Measurements from ENCODE around the gene BPIFB2.

Gene BPIFB2

GRCh38 chr20:32984196-32984595 lies 23.3 kb upstream of the BPIFB2 start:
- no peak for TF ChIP-seq ZFX (IDR thresholded peaks at IDR 0.05)
- TF ChIP-seq, protein P1, sequence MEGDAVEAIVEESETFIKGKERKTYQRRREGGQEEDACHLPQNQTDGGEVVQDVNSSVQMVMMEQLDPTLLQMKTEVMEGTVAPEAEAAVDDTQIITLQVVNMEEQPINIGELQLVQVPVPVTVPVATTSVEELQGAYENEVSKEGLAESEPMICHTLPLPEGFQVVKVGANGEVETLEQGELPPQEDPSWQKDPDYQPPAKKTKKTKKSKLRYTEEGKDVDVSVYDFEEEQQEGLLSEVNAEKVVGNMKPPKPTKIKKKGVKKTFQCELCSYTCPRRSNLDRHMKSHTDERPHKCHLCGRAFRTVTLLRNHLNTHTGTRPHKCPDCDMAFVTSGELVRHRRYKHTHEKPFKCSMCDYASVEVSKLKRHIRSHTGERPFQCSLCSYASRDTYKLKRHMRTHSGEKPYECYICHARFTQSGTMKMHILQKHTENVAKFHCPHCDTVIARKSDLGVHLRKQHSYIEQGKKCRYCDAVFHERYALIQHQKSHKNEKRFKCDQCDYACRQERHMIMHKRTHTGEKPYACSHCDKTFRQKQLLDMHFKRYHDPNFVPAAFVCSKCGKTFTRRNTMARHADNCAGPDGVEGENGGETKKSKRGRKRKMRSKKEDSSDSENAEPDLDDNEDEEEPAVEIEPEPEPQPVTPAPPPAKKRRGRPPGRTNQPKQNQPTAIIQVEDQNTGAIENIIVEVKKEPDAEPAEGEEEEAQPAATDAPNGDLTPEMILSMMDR (conservative IDR thresholded peaks at IDR 0.05) = no peak
- no peak overlapping the region for H3K27ac ChIP-seq

DNA sequence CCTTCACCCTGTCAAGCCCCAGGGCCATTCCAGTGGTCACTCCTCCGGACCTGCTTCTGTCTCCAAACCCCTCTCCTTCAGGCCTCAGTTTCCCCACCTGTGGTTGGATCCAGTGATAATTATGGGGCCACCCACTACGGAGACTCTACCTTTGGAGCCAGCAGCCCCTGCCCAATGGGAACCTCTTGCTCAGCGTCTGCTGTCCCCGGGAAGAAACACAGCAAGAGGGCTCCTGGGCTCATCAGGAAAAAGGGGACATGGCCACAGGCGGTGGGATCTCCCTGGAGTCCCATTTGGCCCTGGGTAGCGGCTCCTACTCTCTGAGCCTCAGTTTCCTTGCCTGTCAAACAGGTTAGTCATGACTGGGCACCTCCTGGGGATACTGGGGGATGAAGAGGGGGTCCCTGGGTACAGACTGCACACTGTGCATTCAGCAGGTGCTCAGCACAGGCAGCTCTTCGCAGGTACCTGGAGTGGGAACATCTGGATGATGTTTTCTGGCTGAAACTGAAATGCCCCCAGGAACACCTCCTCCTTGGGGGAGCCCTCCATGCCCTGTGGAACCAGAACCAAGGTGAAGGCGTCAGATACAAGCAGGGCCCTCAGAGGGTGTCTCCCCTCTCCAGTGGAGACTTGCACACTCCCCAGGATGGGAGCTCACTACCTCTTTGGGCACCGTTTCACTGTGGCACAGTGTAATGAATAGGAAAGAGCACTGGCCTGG lies 22.7 kb upstream of the BPIFB2 start:
- TF ChIP-seq, protein P1 (conservative IDR thresholded peaks at IDR 0.05) = no peak
- no peak for TF ChIP-seq ZFX (IDR thresholded peaks at IDR 0.05)
- no peak overlapping the region for H3K27ac ChIP-seq

- TF ChIP-seq, protein P1 (conservative IDR thresholded peaks at IDR 0.05) = no peak
- TF ChIP-seq ZFX (IDR thresholded peaks at IDR 0.05) = no peak
- H3K27ac ChIP-seq = no peak overlapping the region
Observed at GRCh38 chr20:32985596-32985995, 21.9 kb upstream of the BPIFB2 start.

GRCh38 chr20:32986331-32986966 lies 21.1 kb upstream of the BPIFB2 start:
- TF ChIP-seq, protein P1 (conservative IDR thresholded peaks at IDR 0.05) = no peak
- no peak for TF ChIP-seq ZFX (IDR thresholded peaks at IDR 0.05)
- no peak overlapping the region for H3K27ac ChIP-seq

DNA sequence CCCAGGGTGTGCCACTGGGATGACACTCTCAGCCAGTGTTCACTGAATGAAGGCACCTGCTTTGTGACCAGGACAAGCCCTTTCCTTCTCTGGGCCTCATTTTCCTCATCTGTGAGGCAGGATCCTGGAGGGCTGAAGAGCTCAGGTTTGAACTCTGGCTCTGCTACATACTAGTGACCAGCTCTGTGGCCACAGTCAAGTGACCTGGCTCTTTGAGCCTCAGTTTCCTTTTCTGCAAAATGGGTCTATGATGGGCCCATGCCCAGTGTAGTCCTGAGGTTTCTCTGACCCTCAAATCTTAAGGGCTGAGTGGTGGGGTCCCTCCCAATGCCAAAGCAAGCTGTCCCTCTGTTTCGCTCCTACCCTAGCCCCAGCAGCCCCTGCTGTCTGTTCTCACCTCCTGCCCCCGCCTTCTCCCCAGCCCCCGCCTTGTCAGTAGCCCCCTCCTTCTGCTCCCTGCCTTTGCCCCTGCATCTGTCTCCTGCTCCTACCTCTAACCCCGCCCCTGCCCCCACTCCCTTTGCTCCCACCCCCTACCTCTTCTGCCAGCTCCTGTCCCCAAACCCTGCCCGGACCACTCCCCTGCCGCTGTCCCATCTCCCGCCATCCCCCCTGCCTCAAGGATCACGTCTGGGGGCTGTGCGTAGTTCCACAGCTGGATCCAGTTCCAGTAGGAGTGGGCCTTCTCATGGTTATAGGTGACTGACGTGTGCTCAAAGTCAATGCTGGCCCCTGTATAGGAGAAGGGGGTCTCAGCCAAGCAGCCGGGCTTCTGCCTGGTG lies 20.3 kb upstream of the BPIFB2 start:
- H3K27ac ChIP-seq = no peak overlapping the region
- TF ChIP-seq, protein P1 (conservative IDR thresholded peaks at IDR 0.05) = no peak
- no peak for TF ChIP-seq ZFX (IDR thresholded peaks at IDR 0.05)

- H3K27ac ChIP-seq = no peak overlapping the region
- TF ChIP-seq, protein P1 (conservative IDR thresholded peaks at IDR 0.05) = no peak
- no peak for TF ChIP-seq ZFX (IDR thresholded peaks at IDR 0.05)
Observed at GRCh38 chr20:32988008-32988407, 19.5 kb upstream of the BPIFB2 start.

All from C4-2B (cell line).